Stimulated activated CD8-positive, alpha-beta memory T cell treated with anti-CD3 and anti-CD28 coated beads, Interleukin-4, amount 100 ng/mL, for 48 hours (primary cell): Measurements from ENCODE around the gene DFFB.

ENCODE experiments used
- DNase-seq: peaks from one replicate; pipeline ENCODE4 v3.0.0-alpha.2; 2020

The DFFB gene

DNA sequence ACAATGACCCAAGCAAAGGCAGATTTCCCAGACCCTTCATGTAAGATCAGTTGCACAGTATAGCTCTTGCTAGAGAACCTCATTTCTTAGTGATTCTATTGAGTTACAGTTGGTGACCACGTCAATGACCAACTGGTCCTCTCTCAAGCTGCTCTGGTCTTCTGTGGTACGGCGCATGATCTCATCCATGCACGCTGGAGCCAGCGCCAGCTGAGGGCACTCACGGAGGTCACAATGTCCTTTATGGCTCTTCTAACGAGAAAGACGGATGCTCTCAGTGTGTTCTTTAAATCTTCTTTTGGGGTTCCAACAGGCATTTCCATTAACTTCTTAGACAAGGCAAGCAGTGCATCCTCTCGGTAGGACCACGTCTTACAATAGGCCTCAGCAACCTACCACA is 22.6 kb upstream of the DFFB start:
- DNase-seq, result no peak

DNA sequence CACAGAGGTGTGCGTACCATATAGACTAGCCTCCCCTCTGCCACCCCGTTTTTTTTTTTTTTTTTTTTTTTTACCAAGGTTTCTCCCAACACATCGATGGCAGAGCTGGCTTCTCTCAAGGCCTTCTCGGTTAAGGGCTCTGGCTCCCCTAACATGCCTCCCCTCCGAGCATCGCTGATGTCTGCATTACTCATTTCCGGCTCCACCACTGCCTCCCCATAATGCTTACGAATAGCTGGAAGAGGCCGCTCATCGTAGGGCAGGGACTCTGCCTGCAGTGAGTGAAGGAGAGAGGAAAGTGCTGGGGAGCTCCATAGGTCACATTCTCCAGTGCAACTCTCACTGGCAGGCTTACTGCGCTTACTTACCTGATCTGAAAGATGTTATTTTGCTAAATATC is 20.9 kb upstream of the DFFB start:
- no peak for DNase-seq

DNA sequence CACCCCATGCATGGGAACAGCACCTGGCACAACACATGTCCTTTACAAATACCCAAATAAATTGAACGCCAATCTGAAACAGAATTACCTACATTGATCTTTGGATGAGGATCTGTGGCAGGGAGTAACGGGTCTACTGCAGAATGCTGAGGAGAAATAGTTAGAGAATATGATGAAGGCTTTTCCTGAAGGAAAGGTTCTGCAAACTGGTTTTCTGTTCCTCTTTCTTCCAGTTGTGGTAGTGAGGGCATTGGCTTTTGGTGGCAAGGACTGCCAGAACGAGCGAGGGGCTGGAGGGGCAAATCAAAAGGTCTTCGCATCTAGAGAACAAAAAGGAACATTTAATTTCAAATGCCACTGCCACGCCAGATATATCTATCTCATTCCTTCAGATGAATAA is 20.1 kb upstream of the DFFB start:
- no peak for DNase-seq

- no peak for DNase-seq
Measured at GRCh38 chr1:3837685-3838084, 19.6 kb upstream of the DFFB start.

GRCh38 chr1:3838788-3839187 is 18.5 kb upstream of the DFFB start:
- no peak for DNase-seq

- DNase-seq, result no peak
Measured at GRCh38 chr1:3841491-3841890, 15.8 kb upstream of the DFFB start.

DNA sequence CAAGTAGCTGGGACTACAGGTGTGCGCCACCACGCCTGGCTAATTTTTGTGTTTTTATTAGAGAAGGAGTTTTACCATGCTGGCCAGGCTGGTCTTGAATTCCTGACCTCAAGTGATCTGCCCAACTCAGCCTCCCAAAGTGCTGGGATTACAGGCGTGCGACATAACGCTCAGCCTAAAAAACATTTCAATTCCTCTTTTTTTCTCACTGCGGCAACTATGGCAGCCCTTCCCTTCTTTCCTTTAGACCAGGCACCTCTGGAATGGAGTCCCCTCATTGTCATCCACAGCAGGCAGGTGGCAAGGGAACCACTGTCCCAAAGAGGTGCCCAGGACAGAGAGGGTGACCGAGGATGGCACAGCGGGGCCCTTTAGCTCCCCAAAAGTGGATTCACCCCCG is 14.4 kb upstream of the DFFB start:
- no peak for DNase-seq

- DNase-seq, result no peak
Measured at GRCh38 chr1:3846541-3846940, 10.7 kb upstream of the DFFB start.

DNA sequence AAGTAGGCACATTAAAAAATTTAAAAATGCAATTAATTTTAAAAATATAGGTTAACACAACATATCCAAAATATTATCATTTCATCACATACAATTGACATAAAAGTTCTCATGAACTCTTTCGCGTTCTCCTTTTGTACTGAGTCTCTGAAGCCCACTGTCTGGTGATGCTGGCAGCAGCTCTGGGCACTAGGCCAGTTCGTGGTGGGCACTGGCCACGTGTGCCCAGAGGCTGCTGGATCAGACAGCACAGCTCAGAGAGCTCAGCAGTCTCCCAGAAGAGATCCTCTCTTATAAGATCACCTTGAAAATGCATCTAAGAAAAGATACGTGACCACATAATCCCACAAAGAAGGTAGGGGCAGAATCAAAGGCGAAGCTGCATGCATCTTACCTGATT is 10.2 kb upstream of the DFFB start:
- no peak for DNase-seq

GRCh38 chr1:3850857-3851256 is 6.4 kb upstream of the DFFB start:
- no peak for DNase-seq

DNA sequence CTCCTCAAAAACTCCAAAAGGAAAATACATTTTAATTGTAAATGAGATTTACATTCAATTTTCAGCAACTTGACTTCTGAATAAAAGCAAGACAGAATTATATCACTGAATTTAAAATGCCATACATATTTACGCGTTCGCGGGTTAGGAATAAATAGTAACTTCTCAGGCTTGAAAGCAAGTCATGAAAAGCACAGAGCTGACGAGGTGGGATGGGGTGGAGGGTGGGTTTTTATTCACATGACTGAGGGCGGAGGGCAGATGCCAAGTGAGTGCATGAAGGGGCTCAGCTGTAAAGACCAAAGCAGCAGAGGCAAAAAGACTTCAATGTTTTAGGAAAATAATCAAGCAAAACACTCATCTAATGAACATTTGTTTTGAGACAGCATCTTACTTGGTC is 6.0 kb upstream of the DFFB start:
- DNase-seq, result no peak

DNA sequence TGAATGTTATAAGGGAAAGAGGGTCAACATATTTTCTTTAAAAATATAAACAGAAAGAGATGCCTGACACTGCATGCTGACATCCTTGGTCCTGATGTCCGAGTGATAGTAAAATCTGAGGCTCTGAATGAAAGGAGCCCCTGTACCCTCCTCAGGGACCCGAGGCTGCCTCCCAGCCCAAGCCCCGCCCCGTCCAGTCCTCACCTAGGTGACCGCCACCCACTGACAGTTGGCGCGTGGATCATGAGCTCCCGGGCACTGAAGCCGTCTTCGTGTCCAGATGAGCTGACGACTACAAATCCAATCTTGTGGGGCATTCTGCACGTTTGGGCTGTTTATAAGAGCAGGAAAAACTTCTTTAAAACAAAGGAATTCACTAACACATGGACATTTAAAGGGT is 5.2 kb upstream of the DFFB start:
- no peak for DNase-seq

- DNase-seq, result no peak
Measured at GRCh38 chr1:3852711-3853485, 4.4 kb upstream of the DFFB start.

- DNase-seq, result no peak
Measured at GRCh38 chr1:3857791-3858129, 484 bp downstream of the DFFB start.

DNA sequence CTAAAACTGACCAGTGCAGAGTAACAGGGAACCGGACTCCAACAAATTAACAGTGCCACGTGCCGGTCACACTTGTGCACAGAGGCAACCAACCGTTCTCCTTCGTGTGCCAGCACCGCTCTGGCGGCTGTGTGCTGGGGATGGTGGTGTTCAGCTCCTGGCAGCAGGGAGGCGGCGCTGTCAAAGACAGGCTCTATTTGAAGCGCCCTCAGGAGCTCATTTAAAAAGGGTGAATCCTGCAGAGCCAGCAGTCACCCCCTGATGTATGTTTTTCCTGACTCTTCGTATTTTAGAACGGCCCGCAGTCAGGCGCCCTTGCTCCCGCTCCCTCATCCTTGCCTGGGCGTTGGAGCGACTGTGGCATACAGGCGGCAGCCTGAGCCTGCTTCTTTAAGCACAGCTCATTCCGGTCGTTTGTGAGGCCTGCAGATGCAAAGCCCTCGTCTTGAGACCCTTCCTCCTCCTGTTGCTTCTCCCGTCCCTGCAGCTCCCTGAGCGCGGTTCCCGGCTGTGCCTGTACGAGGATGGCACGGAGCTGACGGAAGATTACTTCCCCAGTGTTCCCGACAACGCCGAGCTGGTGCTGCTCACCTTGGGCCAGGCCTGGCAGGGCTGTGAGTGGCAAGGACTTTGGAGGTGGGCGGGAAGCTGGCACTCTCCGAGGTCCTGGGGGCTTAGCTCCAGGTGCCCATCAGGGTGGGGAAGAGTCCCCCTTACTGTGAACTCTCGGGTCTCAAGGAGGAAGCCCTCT is 1.1 kb downstream of the DFFB start:
- DNase-seq, result peak; percentile 29

- no peak for DNase-seq
Measured at GRCh38 chr1:3863231-3863935, 6.1 kb downstream of the DFFB start.

DNA sequence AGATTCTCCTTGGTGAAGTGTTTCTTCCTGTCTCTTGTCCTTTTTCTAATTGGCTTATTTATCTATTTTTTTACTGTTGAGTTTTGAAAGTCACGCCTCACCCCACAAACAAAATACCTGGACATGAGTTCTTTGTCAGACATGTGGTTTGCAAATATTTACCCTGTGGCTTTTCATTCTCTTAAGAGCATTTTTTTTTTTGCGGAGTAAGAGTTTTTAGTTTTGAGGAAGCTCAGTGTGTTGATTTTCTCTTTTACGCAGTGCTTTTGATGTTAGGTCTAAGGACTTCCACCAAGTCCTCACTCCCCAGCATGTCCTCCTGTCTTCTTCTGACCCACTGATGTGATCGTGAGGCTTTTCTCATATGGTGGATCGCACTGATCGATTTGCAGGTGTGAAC is 7.6 kb downstream of the DFFB start:
- DNase-seq, result no peak

DNA sequence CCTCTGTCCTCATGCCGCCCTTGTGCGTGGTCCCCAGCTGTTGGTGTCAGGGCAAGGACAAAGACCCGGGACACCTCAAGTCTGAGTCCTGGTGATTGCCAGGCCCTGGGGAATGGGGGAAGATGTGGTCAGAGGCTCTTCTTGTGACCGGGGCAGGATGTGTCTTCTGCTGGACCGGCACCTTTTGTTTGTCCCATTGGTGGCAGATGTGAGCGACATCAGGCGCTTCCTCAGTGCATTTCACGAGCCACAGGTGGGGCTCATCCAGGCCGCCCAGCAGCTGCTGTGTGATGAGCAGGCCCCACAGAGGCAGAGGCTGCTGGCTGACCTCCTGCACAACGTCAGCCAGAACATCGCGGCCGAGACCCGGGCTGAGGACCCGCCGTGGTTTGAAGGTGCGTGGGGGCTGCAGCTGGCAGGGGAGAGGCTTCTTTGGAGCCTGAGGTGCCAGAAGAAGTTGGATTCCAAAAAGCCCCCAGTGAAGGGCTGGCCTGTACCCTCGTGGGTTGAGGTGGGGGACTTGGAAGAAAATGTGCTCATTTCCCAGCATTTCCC is 8.4 kb downstream of the DFFB start:
- DNase-seq, result no peak

- DNase-seq, result no peak
Measured at GRCh38 chr1:3868464-3869006, 11.3 kb downstream of the DFFB start.

DNA sequence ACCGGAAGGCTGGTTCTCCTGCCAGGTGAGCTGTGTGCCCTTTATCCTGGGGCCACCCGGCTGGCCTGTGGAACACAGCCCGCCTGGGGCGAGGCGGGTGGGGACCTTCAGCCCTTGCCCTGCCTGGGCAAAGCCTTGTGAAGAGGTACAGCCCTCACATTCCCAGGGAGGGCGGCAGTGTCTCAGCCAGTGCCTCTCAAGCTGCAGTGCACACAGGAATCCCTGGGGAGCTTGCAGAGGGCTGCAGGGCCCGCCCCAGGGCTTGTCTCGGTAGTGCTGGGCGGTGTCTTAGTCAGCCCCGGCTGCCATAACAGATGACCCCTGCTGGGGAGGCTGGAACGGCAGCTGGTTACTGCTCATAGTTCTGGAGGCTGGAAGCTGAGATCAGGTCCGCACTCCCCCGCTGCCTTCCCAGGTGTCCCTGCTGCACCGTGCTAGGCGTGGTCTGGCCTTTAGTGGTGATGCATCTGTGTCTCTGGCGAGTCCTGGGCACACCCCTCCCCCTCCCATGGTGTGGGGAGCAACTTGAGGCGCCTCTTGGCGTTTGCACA is 12.6 kb downstream of the DFFB start:
- no peak for DNase-seq

GRCh38 chr1:3871451-3871805 is 14.2 kb downstream of the DFFB start:
- no peak for DNase-seq

DNA sequence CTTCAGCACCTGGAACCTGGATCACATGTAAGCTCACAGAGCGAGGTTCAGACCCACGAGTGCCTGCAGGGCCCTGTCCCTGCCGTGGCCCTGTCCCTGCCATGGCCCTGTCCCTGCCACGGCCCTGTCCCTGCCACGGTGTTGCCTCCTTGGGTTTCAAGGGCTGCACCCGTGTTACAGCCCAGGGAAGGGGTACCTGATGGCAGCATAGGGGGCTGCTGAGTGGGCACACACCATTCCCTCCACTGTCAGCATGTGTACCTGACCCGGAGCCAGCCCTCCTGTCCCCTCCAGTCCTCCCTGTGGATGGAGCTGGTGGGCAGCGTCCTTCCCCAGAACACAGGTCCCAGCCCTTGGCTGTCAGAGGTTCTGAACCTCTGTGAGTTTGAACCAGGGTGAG is 15.3 kb downstream of the DFFB start:
- DNase-seq, result no peak

DNA sequence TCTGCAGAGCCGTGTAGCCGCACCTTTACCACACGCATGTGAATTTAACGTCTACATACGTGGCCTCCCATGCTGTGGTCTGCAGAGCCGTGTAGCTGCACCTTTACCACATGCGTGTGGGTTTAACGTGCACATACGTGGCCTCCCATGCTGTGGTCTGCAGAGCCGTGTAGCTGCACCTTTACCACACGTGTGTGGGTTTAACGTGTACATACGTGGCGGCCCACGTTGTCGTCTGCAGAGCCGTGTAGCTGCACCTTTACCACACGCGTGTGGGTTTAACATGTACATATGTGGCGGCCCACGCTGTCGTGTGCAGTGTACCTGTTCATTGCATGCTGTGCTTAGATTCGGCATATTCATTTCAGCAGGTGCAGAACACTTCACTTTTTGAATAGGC is 17.5 kb downstream of the DFFB start:
- no peak for DNase-seq
